ENCODE measurements around the gene NECAB3.
"Not testable (repeated sequence)": the region's sequence is repeated elsewhere in the genome, so short reads cannot be mapped to it uniquely, and the experiment has no call there.

The NECAB3 gene

GRCh38 chr20:33644313-33645071, 29.7 kb downstream of the NECAB3 start:
- H3K9me3 ChIP-seq (ENCODE audit: control insufficient read depth in 5 of 5, low read length in 5 of 5), result no peaks in the 10 kb centered on the region

GRCh38 chr20:33640287-33640686, 33.9 kb downstream of the NECAB3 start:
- Histone ChIP-seq H3K4me1 (ENCODE audit: control insufficient read depth in 5 of 5, insufficient read depth in 5 of 5, low read length in 5 of 5) (no peaks in the 10 kb centered on the region), H3K9ac (ENCODE audit: low read length in 5 of 5) (no peak overlapping the region), H3K4me3 (ENCODE audit: low read depth in 1 of 5, low read length in 5 of 5) (no peak overlapping the region), H3K36me3 (ENCODE audit: control insufficient read depth in 5 of 5, insufficient read depth in 5 of 5, low read length in 5 of 5) (peaks cover 16 to 79% (median 69%) of the 10 kb centered on the region in 5 donors), H3K9me3 (ENCODE audit: control insufficient read depth in 5 of 5, low read length in 5 of 5) (no peaks in the 10 kb centered on the region), H3K27ac (ENCODE audit: low read depth, low read length) (no peak overlapping the region), H3K27me3 (ENCODE audit: control insufficient read depth in 5 of 5, insufficient read depth in 4 of 5, low read length in 5 of 5) (no peaks in the 10 kb centered on the region)

More at GRCh38 chr20:33644313-33645071, 29.7 kb downstream of the NECAB3 start:
- Histone ChIP-seq H3K4me1 (ENCODE audit: control insufficient read depth in 5 of 5, insufficient read depth in 5 of 5, low read length in 5 of 5) (peaks cover 2 to 12% (median 9%) of the 10 kb centered on the region in 5 donors), H3K4me3 (ENCODE audit: low read depth in 1 of 5, low read length in 5 of 5) (no peak overlapping the region), H3K27ac (ENCODE audit: low read depth, low read length) (no peak overlapping the region), H3K36me3 (ENCODE audit: control insufficient read depth in 5 of 5, insufficient read depth in 5 of 5, low read length in 5 of 5) (peaks cover 9 to 57% (median 49%) of the 10 kb centered on the region in 5 donors), H3K27me3 (ENCODE audit: control insufficient read depth in 5 of 5, insufficient read depth in 4 of 5, low read length in 5 of 5) (no peaks in the 10 kb centered on the region), H3K9ac (ENCODE audit: low read length in 5 of 5) (no peak overlapping the region)

GRCh38 chr20:33636776-33637175, 37.5 kb downstream of the NECAB3 start:
- Histone ChIP-seq H3K4me3 (ENCODE audit: low read depth in 1 of 5, low read length in 5 of 5) (no peak overlapping the region), H3K9ac (ENCODE audit: low read length in 5 of 5) (no peak overlapping the region), H3K9me3 (ENCODE audit: control insufficient read depth in 5 of 5, low read length in 5 of 5) (no peaks in the 10 kb centered on the region), H3K4me1 (ENCODE audit: control insufficient read depth in 5 of 5, insufficient read depth in 5 of 5, low read length in 5 of 5) (no peaks in the 10 kb centered on the region), H3K27ac (ENCODE audit: low read depth, low read length) (no peak overlapping the region), H3K27me3 (ENCODE audit: control insufficient read depth in 5 of 5, insufficient read depth in 4 of 5, low read length in 5 of 5) (no peaks in the 10 kb centered on the region), H3K36me3 (ENCODE audit: control insufficient read depth in 5 of 5, insufficient read depth in 5 of 5, low read length in 5 of 5) (peaks cover 13 to 64% (median 49%) of the 10 kb centered on the region in 5 donors)

- Histone ChIP-seq H3K4me3 (ENCODE audit: low read depth in 1 of 5, low read length in 5 of 5) (no peak overlapping the region), H3K27ac (ENCODE audit: low read depth, low read length) (no peak overlapping the region), H3K4me1 (ENCODE audit: control insufficient read depth in 5 of 5, insufficient read depth in 5 of 5, low read length in 5 of 5) (no peaks in the 10 kb centered on the region), H3K9ac (ENCODE audit: low read length in 5 of 5) (no peak overlapping the region), H3K27me3 (ENCODE audit: control insufficient read depth in 5 of 5, insufficient read depth in 4 of 5, low read length in 5 of 5) (no peaks in the 10 kb centered on the region), H3K9me3 (ENCODE audit: control insufficient read depth in 5 of 5, low read length in 5 of 5) (no peaks in the 10 kb centered on the region), H3K36me3 (ENCODE audit: control insufficient read depth in 5 of 5, insufficient read depth in 5 of 5, low read length in 5 of 5) (peaks cover 13 to 64% (median 46%) of the 10 kb centered on the region in 5 donors)
These were observed 38.9 kb downstream of the NECAB3 start for GRCh38 chr20:33635341-33635740.

- H3K36me3 ChIP-seq (ENCODE audit: control insufficient read depth in 5 of 5, insufficient read depth in 5 of 5, low read length in 5 of 5), result peaks cover 20 to 61% (median 47%) of the 10 kb centered on the region in 5 donors
- not testable (repeated sequence) for H3K27ac ChIP-seq (ENCODE audit: low read depth, low read length); H3K4me3 ChIP-seq (ENCODE audit: low read depth in 1 of 5, low read length in 5 of 5); H3K27me3 ChIP-seq (ENCODE audit: control insufficient read depth in 5 of 5, insufficient read depth in 4 of 5, low read length in 5 of 5); H3K9ac ChIP-seq (ENCODE audit: low read length in 5 of 5); H3K9me3 ChIP-seq (ENCODE audit: control insufficient read depth in 5 of 5, low read length in 5 of 5); H3K4me1 ChIP-seq (ENCODE audit: control insufficient read depth in 5 of 5, insufficient read depth in 5 of 5, low read length in 5 of 5)
These were observed 42.3 kb downstream of the NECAB3 start for GRCh38 chr20:33631910-33632309.

GRCh38 chr20:33630507-33630906, 43.7 kb downstream of the NECAB3 start:
- Histone ChIP-seq H3K4me3 (ENCODE audit: low read depth in 1 of 5, low read length in 5 of 5) (no peak overlapping the region), H3K4me1 (ENCODE audit: control insufficient read depth in 5 of 5, insufficient read depth in 5 of 5, low read length in 5 of 5) (no peaks in the 10 kb centered on the region), H3K27ac (ENCODE audit: low read depth, low read length) (no peak overlapping the region), H3K9me3 (ENCODE audit: control insufficient read depth in 5 of 5, low read length in 5 of 5) (no peaks in the 10 kb centered on the region), H3K36me3 (ENCODE audit: control insufficient read depth in 5 of 5, insufficient read depth in 5 of 5, low read length in 5 of 5) (peaks cover 14 to 64% (median 45%) of the 10 kb centered on the region in 5 donors), H3K27me3 (ENCODE audit: control insufficient read depth in 5 of 5, insufficient read depth in 4 of 5, low read length in 5 of 5) (no peaks in the 10 kb centered on the region), H3K9ac (ENCODE audit: low read length in 5 of 5) (no peak overlapping the region)

GRCh38 chr20:33629979-33630378, 44.2 kb downstream of the NECAB3 start:
- Histone ChIP-seq H3K9ac (ENCODE audit: low read length in 5 of 5) (no peak overlapping the region), H3K27me3 (ENCODE audit: control insufficient read depth in 5 of 5, insufficient read depth in 4 of 5, low read length in 5 of 5) (no peaks in the 10 kb centered on the region), H3K36me3 (ENCODE audit: control insufficient read depth in 5 of 5, insufficient read depth in 5 of 5, low read length in 5 of 5) (peaks cover 14 to 65% (median 45%) of the 10 kb centered on the region in 5 donors), H3K4me3 (ENCODE audit: low read depth in 1 of 5, low read length in 5 of 5) (no peak overlapping the region), H3K9me3 (ENCODE audit: control insufficient read depth in 5 of 5, low read length in 5 of 5) (no peaks in the 10 kb centered on the region), H3K27ac (ENCODE audit: low read depth, low read length) (no peak overlapping the region), H3K4me1 (ENCODE audit: control insufficient read depth in 5 of 5, insufficient read depth in 5 of 5, low read length in 5 of 5) (no peaks in the 10 kb centered on the region)

GRCh38 chr20:33629533-33629932, 44.7 kb downstream of the NECAB3 start:
- Histone ChIP-seq H3K27me3 (ENCODE audit: control insufficient read depth in 5 of 5, insufficient read depth in 4 of 5, low read length in 5 of 5) (no peaks in the 10 kb centered on the region), H3K36me3 (ENCODE audit: control insufficient read depth in 5 of 5, insufficient read depth in 5 of 5, low read length in 5 of 5) (peaks cover 14 to 70% (median 50%) of the 10 kb centered on the region in 5 donors), H3K9ac (ENCODE audit: low read length in 5 of 5) (no peak overlapping the region), H3K4me3 (ENCODE audit: low read depth in 1 of 5, low read length in 5 of 5) (no peak overlapping the region), H3K9me3 (ENCODE audit: control insufficient read depth in 5 of 5, low read length in 5 of 5) (no peaks in the 10 kb centered on the region), H3K27ac (ENCODE audit: low read depth, low read length) (no peak overlapping the region), H3K4me1 (ENCODE audit: control insufficient read depth in 5 of 5, insufficient read depth in 5 of 5, low read length in 5 of 5) (no peaks in the 10 kb centered on the region)

GRCh38 chr20:33627577-33628216, 46.5 kb downstream of the NECAB3 start:
- Histone ChIP-seq H3K4me1 (ENCODE audit: control insufficient read depth in 5 of 5, insufficient read depth in 5 of 5, low read length in 5 of 5) (no peaks in the 10 kb centered on the region), H3K27ac (ENCODE audit: low read depth, low read length) (no peak overlapping the region), H3K27me3 (ENCODE audit: control insufficient read depth in 5 of 5, insufficient read depth in 4 of 5, low read length in 5 of 5) (no peaks in the 10 kb centered on the region), H3K9ac (ENCODE audit: low read length in 5 of 5) (no peak overlapping the region), H3K36me3 (ENCODE audit: control insufficient read depth in 5 of 5, insufficient read depth in 5 of 5, low read length in 5 of 5) (peaks cover 14 to 76% (median 55%) of the 10 kb centered on the region in 5 donors), H3K4me3 (ENCODE audit: low read depth in 1 of 5, low read length in 5 of 5) (no peak overlapping the region), H3K9me3 (ENCODE audit: control insufficient read depth in 5 of 5, low read length in 5 of 5) (no peaks in the 10 kb centered on the region)

GRCh38 chr20:33626190-33626589, 48.0 kb downstream of the NECAB3 start:
- Histone ChIP-seq H3K4me3 (ENCODE audit: low read depth in 1 of 5, low read length in 5 of 5) (no peak overlapping the region), H3K36me3 (ENCODE audit: control insufficient read depth in 5 of 5, insufficient read depth in 5 of 5, low read length in 5 of 5) (peaks cover 14 to 65% (median 52%) of the 10 kb centered on the region in 5 donors), H3K27ac (ENCODE audit: low read depth, low read length) (no peak overlapping the region), H3K9ac (ENCODE audit: low read length in 5 of 5) (no peak overlapping the region), H3K27me3 (ENCODE audit: control insufficient read depth in 5 of 5, insufficient read depth in 4 of 5, low read length in 5 of 5) (no peaks in the 10 kb centered on the region), H3K9me3 (ENCODE audit: control insufficient read depth in 5 of 5, low read length in 5 of 5) (no peaks in the 10 kb centered on the region), H3K4me1 (ENCODE audit: control insufficient read depth in 5 of 5, insufficient read depth in 5 of 5, low read length in 5 of 5) (no peaks in the 10 kb centered on the region)

Measured in subcutaneous abdominal adipose tissue (tissue), 5 donors.